ENCODE results near the gene CDKN2B-AS1. TPM values are rescaled to one million over a fixed set of nuclear protein-coding genes. Genes with fewer than 3 reads are reported as not detected.

The CDKN2B-AS1 gene
- total RNA-seq, 2 donors from 2014 or later: 39.7 to 73.7 TPM

GRCh38 chr9:22165144-22165543, 170.6 kb downstream of the CDKN2B-AS1 start:
- no peaks in the 10 kb centered on the region for H3K27me3 ChIP-seq
- H3K4me1 ChIP-seq: no peaks in the 10 kb centered on the region
- no peak overlapping the region for H3K27ac ChIP-seq
- H3K36me3 ChIP-seq: no peaks in the 10 kb centered on the region
- no peak overlapping the region for H3K9ac ChIP-seq (ENCODE audit: low read depth in 2 of 2, low read length in 2 of 2)
- H3K9me3 ChIP-seq: no peaks in the 10 kb centered on the region
- no peak overlapping the region for H3K4me3 ChIP-seq
- DNase-seq: no peak
- intact Hi-C loops (cut with DNase I): no loop called here
- TF ChIP-seq CTCF (IDR thresholded peaks at IDR 0.05): no peak

- no peak for DNase-seq
- no peak overlapping the region for H3K27ac ChIP-seq
- no peak for TF ChIP-seq CTCF (IDR thresholded peaks at IDR 0.05)
- H3K27me3 ChIP-seq: no peaks in the 10 kb centered on the region
- intact Hi-C loops (cut with DNase I): no loop called here
- no peaks in the 10 kb centered on the region for H3K36me3 ChIP-seq
- no peak overlapping the region for H3K4me3 ChIP-seq
- H3K9ac ChIP-seq (ENCODE audit: low read depth in 2 of 2, low read length in 2 of 2): no peak overlapping the region
- H3K9me3 ChIP-seq: no peaks in the 10 kb centered on the region
- no peaks in the 10 kb centered on the region for H3K4me1 ChIP-seq
These were observed 174.7 kb downstream of the CDKN2B-AS1 start for GRCh38 chr9:22169243-22169642.

- Histone ChIP-seq H3K27ac (no peak overlapping the region), H3K9ac (ENCODE audit: low read depth in 2 of 2, low read length in 2 of 2) (no peak overlapping the region), H3K9me3 (no peaks in the 10 kb centered on the region), H3K4me1 (no peaks in the 10 kb centered on the region), H3K36me3 (no peaks in the 10 kb centered on the region), H3K4me3 (no peak overlapping the region), H3K27me3 (no peaks in the 10 kb centered on the region)
- no peak for DNase-seq
- TF ChIP-seq CTCF (IDR thresholded peaks at IDR 0.05): no peak
- intact Hi-C loops (cut with DNase I): no loop called here
These were observed 175.3 kb downstream of the CDKN2B-AS1 start for GRCh38 chr9:22169727-22170503.

Other genes starting within 250 kb of the CDKN2B-AS1 start
- 10 to 100 TPM; 22.0 to 24.4 TPM for gene MTAP, start 192.2 kb upstream of the CDKN2B-AS1 start, total RNA-seq
- 1 to 10 TPM; 1.3 to 2.9 TPM for gene CDKN2A, start 399 bp upstream of the CDKN2B-AS1 start, total RNA-seq
- gene CDKN2B, start 14.5 kb downstream of the CDKN2B-AS1 start, total RNA-seq: 10 to 100 TPM; 57.0 to 76.6 TPM

Measured in colonic mucosa (tissue), 4 donors.